NT2/D1 (cell line): Measurements from ENCODE around the gene TMEM271.
"Not testable (repeated sequence)": the region's sequence is repeated elsewhere in the genome, so short reads cannot be mapped to it uniquely, and the experiment has no call there.

Experiments
- DNase-seq: peaks from one replicate; pipeline ENCODE4 v3.0.0-alpha.2; 2011; ENCODE audit warnings: low read depth, low spot score
- H3K27me3 ChIP-seq: 2 replicates; pipeline ENCODE4 v1.6.0; 2011; ENCODE audit warnings: mild to moderate bottlenecking; ENCODE audit not compliant: insufficient read length, insufficient read depth
- H3K36me3 ChIP-seq: 2 replicates; pipeline ENCODE4 v1.6.1; 2011; ENCODE audit warnings: mild to moderate bottlenecking, low read length, mixed read lengths; ENCODE audit not compliant: insufficient read depth, insufficient read length
- H3K4me1 ChIP-seq: 2 replicates; pipeline ENCODE4 v1.5.1; 2011; ENCODE audit not compliant: insufficient read depth, insufficient read length
- H3K4me3 ChIP-seq: 2 replicates; pipeline ENCODE4 v1.5.1; 2011; ENCODE audit warnings: low read depth; ENCODE audit not compliant: insufficient read length
- H3K9ac ChIP-seq: 2 replicates; pipeline ENCODE4 v1.6.0; 2011; ENCODE audit warnings: low read depth; ENCODE audit not compliant: insufficient read length
- H3K9me3 ChIP-seq: 2 replicates; pipeline ENCODE4 v1.5.1; 2011; ENCODE audit warnings: mild to moderate bottlenecking, low read length; ENCODE audit not compliant: insufficient read depth
- SUZ12 ChIP-seq: IDR thresholded peaks from 2 replicates; pipeline ENCODE4 v1.6.1; 2011; ENCODE audit not compliant: insufficient read length, insufficient read depth; ENCODE audit errors: extremely low read depth
- YY1 ChIP-seq: IDR thresholded peaks from 2 replicates; pipeline ENCODE4 v1.6.1; 2011; ENCODE audit not compliant: insufficient read length, insufficient read depth
- ZNF274 ChIP-seq: IDR thresholded peaks from 2 replicates; pipeline ENCODE4 v1.6.1; 2011; ENCODE audit warnings: mild to moderate bottlenecking, low read depth, low read length

TMEM271 gene

DNA sequence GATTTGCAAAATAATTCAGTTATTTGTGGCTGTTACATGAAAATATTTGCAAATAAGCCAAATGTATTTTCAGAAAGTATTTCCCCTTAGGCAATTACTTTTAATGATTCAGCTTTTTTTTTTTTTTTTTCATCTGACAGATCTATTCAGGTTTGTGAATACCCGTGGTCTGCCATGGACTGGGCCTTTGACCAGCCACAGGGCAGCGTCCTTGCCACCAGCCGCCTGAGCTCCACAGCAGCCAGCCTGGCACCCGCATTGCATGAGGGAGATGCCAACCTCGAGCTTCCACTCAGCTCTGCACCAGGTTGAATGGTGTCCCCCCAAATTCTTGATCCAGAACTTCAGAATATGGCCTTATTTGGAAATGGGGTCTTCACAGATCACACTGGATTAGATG is 14.7 kb downstream of the TMEM271 start:
- Histone ChIP-seq H3K36me3 (no peaks in the 10 kb centered on the region), H3K9ac (no peak overlapping the region), H3K4me1 (no peaks in the 10 kb centered on the region), H3K9me3 (no peaks in the 10 kb centered on the region), H3K4me3 (no peak overlapping the region), H3K27me3 (peaks cover 3% of the 10 kb centered on the region)
- no peak for DNase-seq
- TF ChIP-seq ZNF274 (no peak), SUZ12 (no peak), YY1 (no peak)

DNA sequence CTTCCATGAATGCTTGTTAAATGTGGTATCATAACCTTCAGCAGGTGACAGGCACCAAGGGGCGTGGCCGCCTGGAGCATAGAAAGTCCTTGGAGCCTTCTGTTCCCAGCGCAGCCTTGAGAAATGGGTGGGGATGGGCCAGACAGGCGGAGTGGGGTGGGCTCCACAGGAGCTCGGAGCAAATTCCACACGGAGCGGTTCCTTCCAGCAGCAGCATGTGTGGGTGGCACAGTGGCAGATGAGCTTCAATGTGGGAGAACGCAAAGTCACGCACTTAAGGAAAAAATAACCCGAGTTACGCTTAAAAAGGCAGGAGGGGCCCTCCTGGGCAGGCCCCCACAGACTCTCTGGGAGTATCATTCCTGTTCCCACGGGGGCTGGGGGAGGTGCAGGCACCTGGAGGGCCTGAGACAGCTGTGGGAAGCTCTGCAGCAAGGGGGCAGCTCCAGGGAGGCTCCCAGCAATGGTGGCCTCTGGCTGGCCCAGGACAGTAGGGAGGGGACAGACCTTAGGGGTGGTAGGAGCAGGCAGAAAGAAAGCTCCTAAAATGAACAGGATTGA is 15.3 kb downstream of the TMEM271 start:
- TF ChIP-seq SUZ12 (no peak), YY1 (no peak), ZNF274 (no peak)
- Histone ChIP-seq H3K36me3 (no peaks in the 10 kb centered on the region), H3K9me3 (no peaks in the 10 kb centered on the region), H3K9ac (no peak overlapping the region), H3K27me3 (peaks cover under 1% of the 10 kb centered on the region), H3K4me3 (no peak overlapping the region), H3K4me1 (no peaks in the 10 kb centered on the region)
- no peak for DNase-seq

DNA sequence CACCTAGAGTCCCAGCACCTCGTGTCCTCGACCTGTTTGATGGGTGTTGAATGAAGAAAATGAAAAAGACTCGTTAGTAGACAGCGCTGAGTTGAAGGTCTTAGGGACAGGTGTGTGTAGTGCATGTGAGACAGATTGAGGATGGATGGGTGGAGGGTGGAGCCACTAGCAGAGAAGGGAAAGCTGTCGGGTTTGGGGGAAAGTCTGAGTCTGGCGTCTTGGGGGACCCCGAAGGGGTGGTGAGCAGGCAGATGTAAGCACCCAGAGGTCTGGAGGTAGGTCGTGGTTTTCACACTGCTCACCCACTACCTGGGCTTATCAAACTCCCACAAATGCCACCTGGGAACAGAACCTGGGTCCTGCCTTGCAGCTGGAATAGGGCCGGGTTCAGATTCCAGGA is 16.0 kb downstream of the TMEM271 start:
- no peak overlapping the region for H3K4me3 ChIP-seq
- DNase-seq: no peak
- H3K9me3 ChIP-seq: no peaks in the 10 kb centered on the region
- no peaks in the 10 kb centered on the region for H3K4me1 ChIP-seq
- H3K9ac ChIP-seq: no peak overlapping the region
- H3K36me3 ChIP-seq: no peaks in the 10 kb centered on the region
- TF ChIP-seq YY1 (no peak), ZNF274 (no peak), SUZ12 (no peak)
- H3K27me3 ChIP-seq: no peaks in the 10 kb centered on the region

DNA sequence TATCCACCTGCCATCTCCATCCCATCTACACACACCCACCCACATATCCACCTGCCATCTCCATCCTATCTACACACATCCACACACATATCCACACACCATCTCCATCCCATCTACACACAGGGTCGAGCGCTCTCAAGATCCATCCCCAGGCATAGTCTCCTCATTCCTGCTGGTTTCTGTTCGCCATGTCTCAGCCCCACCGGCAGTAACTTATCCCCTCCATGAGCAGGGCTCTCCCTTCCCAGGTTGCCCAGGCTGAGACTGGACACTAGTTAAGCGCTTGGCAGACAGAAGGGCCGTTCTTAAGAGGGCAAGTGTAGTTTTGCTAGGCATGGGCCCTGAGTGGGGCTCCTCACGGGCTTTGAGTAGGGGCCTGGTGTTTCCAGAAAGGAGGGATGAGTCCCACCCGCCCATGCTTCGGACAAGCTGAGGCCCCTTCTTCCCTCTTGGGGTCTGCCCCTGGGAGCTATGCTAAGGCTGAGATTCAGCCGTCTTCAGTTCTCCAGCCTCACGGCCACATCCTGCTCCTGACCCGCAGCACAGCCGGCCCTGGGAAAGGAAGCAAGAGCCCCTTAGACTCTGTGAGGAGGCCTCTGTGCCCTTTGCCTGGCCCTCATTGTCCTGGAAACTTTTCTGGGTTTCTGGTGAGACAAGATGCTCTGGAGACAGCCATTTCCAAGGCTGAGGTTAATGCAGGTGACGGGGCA is 20.4 kb downstream of the TMEM271 start:
- Histone ChIP-seq H3K36me3 (no peaks in the 10 kb centered on the region), H3K9me3 (peaks cover 17% of the 10 kb centered on the region; the same call in 1 of the 2 replicates), H3K27me3 (no peaks in the 10 kb centered on the region), H3K4me1 (no peaks in the 10 kb centered on the region), H3K4me3 (no peak overlapping the region), H3K9ac (no peak overlapping the region)
- no peak for TF ChIP-seq SUZ12
- TF ChIP-seq YY1: no peak
- no peak for TF ChIP-seq ZNF274
- DNase-seq: no peak

GRCh38 chr4:554793-555320 is 21.2 kb downstream of the TMEM271 start:
- H3K36me3 ChIP-seq, H3K27me3 ChIP-seq, H3K4me1 ChIP-seq, DNase-seq, H3K9ac ChIP-seq, H3K4me3 ChIP-seq: not testable (repeated sequence)
- H3K9me3 ChIP-seq: peaks cover 17% of the 10 kb centered on the region; the same call in 1 of the 2 replicates

- Histone ChIP-seq H3K4me3 (no peak overlapping the region), H3K4me1 (no peaks in the 10 kb centered on the region), H3K27me3 (no peaks in the 10 kb centered on the region), H3K9ac (no peak overlapping the region), H3K36me3 (no peaks in the 10 kb centered on the region), H3K9me3 (peaks cover 17% of the 10 kb centered on the region; the same call in 1 of the 2 replicates)
- TF ChIP-seq ZNF274 (no peak), SUZ12 (no peak), YY1 (no peak)
- no peak for DNase-seq
Observed at GRCh38 chr4:552019-552418, 24.1 kb downstream of the TMEM271 start.

DNA sequence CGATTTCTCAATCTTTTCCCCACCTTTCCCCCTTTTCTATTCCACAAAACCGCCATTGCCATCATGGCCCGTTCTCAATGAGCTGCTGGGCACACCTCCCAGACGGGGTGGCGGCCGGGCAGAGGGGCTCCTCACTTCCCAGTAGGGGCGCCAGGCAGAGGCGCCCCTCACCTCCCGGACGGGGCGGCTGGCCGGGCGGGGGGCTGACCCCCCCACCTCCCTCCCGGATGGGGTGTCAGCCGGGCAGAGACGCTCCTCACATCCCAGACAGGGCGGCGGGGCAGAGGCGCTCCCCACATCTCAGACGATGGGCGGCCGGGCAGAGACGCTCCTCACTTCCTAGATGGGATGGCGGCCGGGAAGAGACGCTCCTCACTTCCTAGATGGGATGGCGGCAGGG is 25.8 kb downstream of the TMEM271 start:
- not testable (repeated sequence) for H3K4me1 ChIP-seq, H3K4me3 ChIP-seq, DNase-seq, H3K9ac ChIP-seq, H3K36me3 ChIP-seq, H3K27me3 ChIP-seq
- peaks cover 17% of the 10 kb centered on the region; the same call in 1 of the 2 replicates for H3K9me3 ChIP-seq
